Tibial nerve (tissue), 4 donors: ENCODE measurements around the gene SLF2. TPM values are rescaled to one million over a fixed set of nuclear protein-coding genes. Genes with fewer than 3 reads are reported as not detected.
A peak's percentile ranks its signal among the peaks of the same experiment; 100 is the strongest.

Experiments
- DNase-seq, 2 donors: peaks; one replicate each; pipeline ENCODE4 v3.0.0-alpha.2; 2019; ENCODE audit warnings: low spot score in 2 of 2
- H3K27ac ChIP-seq, 4 donors: fragments of 200-600 bp; sonication (generic) in 3 of 4; one replicate each; pipeline ENCODE4 v1.5.1; 2017 to 2019; ENCODE audit warnings: mild to moderate bottlenecking in 1 of 4
- H3K27me3 ChIP-seq, 2 donors: fragments of 200-600 bp; sonication (generic) in 1 of 2; one replicate each; pipeline versions ENCODE4 v1.5.1 to v1.6.0; 2017 to 2019
- H3K36me3 ChIP-seq, 3 donors: fragments of 200-600 bp; sonication (generic); one replicate each; pipeline ENCODE4 v1.5.1; 2018 to 2019
- H3K4me1 ChIP-seq, 4 donors: fragments of 200-600 bp; sonication (generic) in 3 of 4; one replicate each; pipeline ENCODE4 v1.5.1; 2017 to 2019
- H3K4me3 ChIP-seq, 4 donors: fragments of 200-600 bp; sonication (generic) in 3 of 4; one replicate each; pipeline ENCODE4 v1.5.1; 2017 to 2019; ENCODE audit warnings: mild to moderate bottlenecking in 1 of 4, moderate library complexity in 1 of 4
- H3K9me3 ChIP-seq, 4 donors: fragments of 200-600 bp; sonication (generic) in 3 of 4; one replicate each; pipeline ENCODE4 v1.5.1; 2017 to 2019
- EP300 ChIP-seq, 2 donors: sonication (generic); formaldehyde crosslinking; IDR thresholded peaks; one replicate each; pipeline ENCODE4 v1.6.1; 2017; ENCODE audit warnings: antibody characterized with exemption in 2 of 2, mild to moderate bottlenecking in 1 of 2
- POLR2A ChIP-seq, 2 donors: fragments of 450-650 bp; IDR thresholded peaks; one replicate each; pipeline ENCODE4 v1.6.1; 2017; ENCODE audit warnings: antibody characterized with exemption in 2 of 2, mild to moderate bottlenecking in 2 of 2, moderate library complexity in 2 of 2
- WGBS, 2 donors: methylation state at CpG; one replicate each; pipeline ENCODE4 v1.1.5; 2018; 5-methylcytosine and 5-hydroxymethylcytosine counted together
- total RNA-seq, 4 donors: library from RNA; depleted of rRNA; stranded (reverse); fragments of >200 nt; gene quantifications; one replicate each; pipeline ENCODE4 v1.1.0, GENCODE V29; 2016
- TF ChIP-seq, protein P1 (sequence below), 5 experiments: fragments of 200-600 bp in 3 of 5; fragments of 450-650 bp in 2 of 5; sonication (generic) in 3 of 5; IDR thresholded peaks; one replicate each; pipeline ENCODE4 v1.5.1; 2016 to 2019; ENCODE audit warnings: antibody characterized with exemption in 5 of 5, mild to moderate bottlenecking in 3 of 5, moderate library complexity in 2 of 5

The SLF2 gene
- total RNA-seq, 4 donors from 2014 or later: 25.7 to 37.7 (median 29.7) TPM

DNA sequence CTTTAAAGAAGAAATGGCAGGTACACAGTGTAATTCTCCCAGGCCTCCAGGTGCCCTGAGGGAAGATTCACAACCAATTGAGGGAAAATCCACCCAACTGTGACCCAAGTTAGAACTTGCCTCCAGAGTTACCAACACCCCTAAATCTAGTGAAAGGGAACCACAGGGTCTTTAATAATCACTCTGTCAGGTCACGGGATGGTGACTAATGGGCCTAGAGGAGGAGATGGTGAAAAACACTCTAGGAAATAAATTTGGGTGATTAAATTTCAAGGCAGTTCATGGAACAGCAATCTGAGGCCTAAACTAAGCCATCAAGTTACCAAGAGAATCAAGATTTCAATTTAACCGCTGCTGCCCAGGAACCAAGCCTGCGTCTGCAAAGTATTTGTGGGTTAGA is 26.7 kb upstream of the SLF2 start:
- Histone ChIP-seq H3K27me3 (peaks cover 0 to 6% of the 10 kb centered on the region in 2 donors), H3K4me3 (no peak overlapping the region), H3K27ac (no peak overlapping the region), H3K36me3 (no peaks in the 10 kb centered on the region), H3K9me3 (no peaks in the 10 kb centered on the region), H3K4me1 (peaks cover 0 to 20% (median 0%) of the 10 kb centered on the region in 4 donors)
- TF ChIP-seq, protein P1, sequence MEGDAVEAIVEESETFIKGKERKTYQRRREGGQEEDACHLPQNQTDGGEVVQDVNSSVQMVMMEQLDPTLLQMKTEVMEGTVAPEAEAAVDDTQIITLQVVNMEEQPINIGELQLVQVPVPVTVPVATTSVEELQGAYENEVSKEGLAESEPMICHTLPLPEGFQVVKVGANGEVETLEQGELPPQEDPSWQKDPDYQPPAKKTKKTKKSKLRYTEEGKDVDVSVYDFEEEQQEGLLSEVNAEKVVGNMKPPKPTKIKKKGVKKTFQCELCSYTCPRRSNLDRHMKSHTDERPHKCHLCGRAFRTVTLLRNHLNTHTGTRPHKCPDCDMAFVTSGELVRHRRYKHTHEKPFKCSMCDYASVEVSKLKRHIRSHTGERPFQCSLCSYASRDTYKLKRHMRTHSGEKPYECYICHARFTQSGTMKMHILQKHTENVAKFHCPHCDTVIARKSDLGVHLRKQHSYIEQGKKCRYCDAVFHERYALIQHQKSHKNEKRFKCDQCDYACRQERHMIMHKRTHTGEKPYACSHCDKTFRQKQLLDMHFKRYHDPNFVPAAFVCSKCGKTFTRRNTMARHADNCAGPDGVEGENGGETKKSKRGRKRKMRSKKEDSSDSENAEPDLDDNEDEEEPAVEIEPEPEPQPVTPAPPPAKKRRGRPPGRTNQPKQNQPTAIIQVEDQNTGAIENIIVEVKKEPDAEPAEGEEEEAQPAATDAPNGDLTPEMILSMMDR (IDR thresholded peaks at IDR 0.05): no peak
- TF ChIP-seq EP300 (IDR thresholded peaks at IDR 0.05): no peak
- TF ChIP-seq POLR2A (IDR thresholded peaks at IDR 0.05): no peak
- 94 to 100% methylated on average over 3 of the region's 3 CpGs for WGBS, 2 donors
- no peak for DNase-seq

DNA sequence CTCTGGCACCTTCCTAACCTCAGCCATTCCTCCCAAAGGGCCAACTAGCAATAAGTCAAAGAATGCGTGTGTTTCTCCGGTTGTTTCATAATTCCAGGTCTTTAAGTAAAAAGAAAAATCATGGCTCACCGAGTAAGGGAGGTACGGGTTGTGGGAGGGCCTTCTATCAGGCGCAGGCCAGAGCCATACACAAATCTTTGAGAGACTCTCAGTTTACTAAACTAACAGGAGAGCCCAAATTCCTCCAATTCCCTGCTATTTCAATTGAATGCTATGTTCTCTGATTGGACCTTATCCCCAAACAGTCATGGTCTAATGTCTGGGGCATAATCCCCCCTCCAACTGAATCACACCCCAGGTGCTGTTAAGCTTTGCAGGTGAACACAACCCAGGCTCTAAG is 26.2 kb upstream of the SLF2 start:
- WGBS, 2 donors: 85 to 86% methylated on average over 5 of the region's 5 CpGs
- H3K27me3 ChIP-seq: peaks cover 0 to 6% of the 10 kb centered on the region in 2 donors
- H3K27ac ChIP-seq: peak overlapping the region in 1 of 4 donors; percentile 5
- H3K4me1 ChIP-seq: peaks cover 0 to 20% (median 0%) of the 10 kb centered on the region in 4 donors
- no peak overlapping the region for H3K4me3 ChIP-seq
- TF ChIP-seq POLR2A (IDR thresholded peaks at IDR 0.05) (no peak), EP300 (IDR thresholded peaks at IDR 0.05) (no peak)
- TF ChIP-seq, protein P1 (IDR thresholded peaks at IDR 0.05): no peak
- H3K36me3 ChIP-seq: no peaks in the 10 kb centered on the region
- DNase-seq: no peak
- no peaks in the 10 kb centered on the region for H3K9me3 ChIP-seq

DNA sequence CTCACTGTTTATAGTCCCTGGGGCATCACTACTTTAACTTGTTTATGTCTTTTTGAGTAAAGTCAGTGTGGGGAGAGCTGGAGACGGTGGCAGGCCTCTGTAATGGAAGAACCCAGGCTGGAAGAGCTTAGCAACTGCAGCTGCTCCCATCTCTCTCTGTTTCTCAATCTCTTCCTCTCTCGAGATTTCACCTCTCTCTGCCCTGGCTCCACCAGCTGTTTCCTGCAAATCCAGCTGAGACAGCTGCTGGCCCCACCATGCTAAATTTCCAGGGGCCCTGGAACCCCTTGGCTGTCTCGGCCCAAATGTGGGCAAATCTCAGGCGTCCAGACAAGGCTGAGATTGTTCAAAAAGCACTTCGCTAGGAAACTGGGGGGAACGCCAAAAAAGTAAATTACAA is 25.8 kb upstream of the SLF2 start:
- Histone ChIP-seq H3K9me3 (no peaks in the 10 kb centered on the region), H3K4me3 (no peak overlapping the region), H3K27me3 (peaks cover 0 to 6% of the 10 kb centered on the region in 2 donors), H3K4me1 (peaks cover 0 to 18% (median 0%) of the 10 kb centered on the region in 4 donors), H3K36me3 (no peaks in the 10 kb centered on the region), H3K27ac (peak overlapping the region in 1 of 4 donors; percentile 5)
- 19 to 23% methylated on average over 6 of the region's 6 CpGs for WGBS, 2 donors
- peak; percentile 35 to 41 for DNase-seq
- TF ChIP-seq, protein P1 (IDR thresholded peaks at IDR 0.05): no peak
- TF ChIP-seq POLR2A (IDR thresholded peaks at IDR 0.05): no peak
- TF ChIP-seq EP300 (IDR thresholded peaks at IDR 0.05): peak in 1 of 2 donors; percentile 67

DNA sequence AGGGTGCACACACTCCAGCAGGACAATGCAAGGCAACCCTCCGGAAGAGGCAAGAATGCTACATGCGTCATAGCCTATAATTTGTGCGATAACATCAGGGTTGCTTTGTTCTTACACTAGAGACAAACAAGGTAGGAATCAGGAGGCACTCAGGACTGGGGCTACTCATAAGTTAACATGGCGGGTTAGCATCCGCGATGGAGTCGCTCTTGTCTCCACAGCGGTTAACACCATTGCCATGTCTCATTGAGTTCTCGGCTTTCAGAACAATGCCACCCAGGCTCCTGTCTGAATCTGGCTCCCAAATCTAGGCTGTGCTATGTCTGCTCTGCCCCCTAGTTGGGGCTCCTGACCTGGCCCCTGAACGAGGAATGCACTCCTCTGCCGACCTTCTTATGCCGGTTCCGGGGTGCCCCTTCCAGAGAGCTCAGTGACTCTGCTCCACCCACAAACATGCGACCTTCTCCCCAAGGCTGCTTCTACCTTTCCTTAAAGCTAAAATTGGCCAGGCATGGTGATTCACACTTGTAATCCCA is 24.9 kb upstream of the SLF2 start:
- Histone ChIP-seq H3K4me1 (peaks cover 0 to 9% (median 0%) of the 10 kb centered on the region in 4 donors), H3K36me3 (no peaks in the 10 kb centered on the region), H3K27ac (no peak overlapping the region), H3K4me3 (no peak overlapping the region), H3K9me3 (no peaks in the 10 kb centered on the region), H3K27me3 (peaks cover 0 to 14% of the 10 kb centered on the region in 2 donors)
- no peak for TF ChIP-seq POLR2A (IDR thresholded peaks at IDR 0.05)
- TF ChIP-seq, protein P1 (IDR thresholded peaks at IDR 0.05): no peak
- TF ChIP-seq EP300 (IDR thresholded peaks at IDR 0.05): no peak
- 84 to 89% methylated on average over 12 to 14 of the region's 14 CpGs for WGBS, 2 donors
- DNase-seq: no peak

DNA sequence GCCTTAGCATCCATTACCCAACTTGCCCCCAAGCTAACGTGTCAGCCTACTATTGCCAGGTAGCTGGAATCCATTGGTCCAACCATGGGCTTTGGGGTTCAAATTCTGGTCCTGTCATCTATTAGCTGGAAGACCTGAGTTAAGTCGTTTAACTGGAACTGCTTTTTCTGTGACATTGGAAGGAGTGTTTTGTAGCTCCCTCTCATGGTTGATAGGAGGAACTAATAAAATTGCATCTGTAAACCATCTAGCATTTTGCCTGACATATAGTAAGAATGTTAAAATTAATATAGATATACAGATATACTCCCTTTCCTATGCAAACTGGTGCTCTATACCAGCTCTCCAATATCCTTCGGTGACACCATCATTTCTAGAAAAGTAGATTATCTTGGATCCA is 23.8 kb upstream of the SLF2 start:
- H3K9me3 ChIP-seq: no peaks in the 10 kb centered on the region
- TF ChIP-seq, protein P1 (IDR thresholded peaks at IDR 0.05): no peak
- TF ChIP-seq EP300 (IDR thresholded peaks at IDR 0.05) (no peak), POLR2A (IDR thresholded peaks at IDR 0.05) (no peak)
- H3K27me3 ChIP-seq: peaks cover 0 to 14% of the 10 kb centered on the region in 2 donors
- no peak overlapping the region for H3K4me3 ChIP-seq
- H3K4me1 ChIP-seq: peaks cover 0 to 6% (median 0%) of the 10 kb centered on the region in 4 donors
- no peak for DNase-seq
- no peaks in the 10 kb centered on the region for H3K36me3 ChIP-seq
- H3K27ac ChIP-seq: no peak overlapping the region
- WGBS, 2 donors: 68 to 71% methylated on average over 3 of the region's 3 CpGs
